Measurements from ENCODE around the gene SCG2.

SCG2 gene

GRCh38 chr2:223563462-223563861, 38.7 kb downstream of the SCG2 start:
- DNase-seq = peak; percentile 82

- no peak for DNase-seq
These were observed 40.1 kb downstream of the SCG2 start for GRCh38 chr2:223562078-223562477.

GRCh38 chr2:223560749-223561435, 41.3 kb downstream of the SCG2 start:
- peak; percentile 75 for DNase-seq

GRCh38 chr2:223558970-223559369, 43.2 kb downstream of the SCG2 start:
- no peak for DNase-seq

GRCh38 chr2:223554923-223555322, 47.2 kb downstream of the SCG2 start:
- DNase-seq = no peak

GRCh38 chr2:223549215-223549614, 52.9 kb downstream of the SCG2 start:
- no peak for DNase-seq

GRCh38 chr2:223548194-223548593, 54.0 kb downstream of the SCG2 start:
- DNase-seq = no peak
